ENCODE data around the gene BCR.
"Not testable (repeated sequence)": the region's sequence is repeated elsewhere in the genome, so short reads cannot be mapped to it uniquely, and the experiment has no call there.

The BCR gene

DNA sequence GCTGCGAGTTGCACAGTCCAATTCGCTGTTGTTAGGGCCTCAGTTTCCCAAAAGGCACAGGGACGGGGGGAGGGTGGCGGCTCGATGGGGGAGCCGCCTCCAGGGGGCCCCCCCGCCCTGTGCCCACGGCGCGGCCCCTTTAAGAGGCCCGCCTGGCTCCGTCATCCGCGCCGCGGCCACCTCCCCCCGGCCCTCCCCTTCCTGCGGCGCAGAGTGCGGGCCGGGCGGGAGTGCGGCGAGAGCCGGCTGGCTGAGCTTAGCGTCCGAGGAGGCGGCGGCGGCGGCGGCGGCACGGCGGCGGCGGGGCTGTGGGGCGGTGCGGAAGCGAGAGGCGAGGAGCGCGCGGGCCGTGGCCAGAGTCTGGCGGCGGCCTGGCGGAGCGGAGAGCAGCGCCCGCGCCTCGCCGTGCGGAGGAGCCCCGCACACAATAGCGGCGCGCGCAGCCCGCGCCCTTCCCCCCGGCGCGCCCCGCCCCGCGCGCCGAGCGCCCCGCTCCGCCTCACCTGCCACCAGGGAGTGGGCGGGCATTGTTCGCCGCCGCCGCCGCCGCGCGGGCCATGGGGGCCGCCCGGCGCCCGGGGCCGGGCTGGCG is at the start of gene BCR:
TSS of gene BCR (plus strand) at position 209 of the 592 bp plus-strand sequence. CDS start 452 bp downstream, outside the sequence.
- no peak for FAIRE-seq
- DNase-seq (ENCODE audit: low spot score): no peak

DNA sequence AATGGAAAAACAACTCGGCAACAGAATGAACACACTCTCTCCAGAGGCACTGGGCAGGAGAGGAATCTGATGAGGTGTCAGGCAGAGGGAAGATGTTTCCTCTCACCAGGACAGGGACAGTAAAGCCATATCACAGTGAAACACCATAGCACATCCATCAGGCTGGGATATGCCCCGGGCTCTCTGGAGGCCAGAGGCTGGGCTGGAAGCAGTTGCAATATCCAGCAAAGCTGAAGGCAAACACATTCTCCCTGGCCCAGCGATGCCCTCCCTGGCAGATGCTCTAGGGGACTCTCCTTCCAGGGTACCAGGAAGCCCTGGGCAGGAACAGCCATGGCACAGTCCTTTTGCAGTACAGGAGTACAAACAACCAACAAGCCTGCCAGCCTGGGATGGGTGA is 49.6 kb upstream of the BCR start:
- no peak for DNase-seq (ENCODE audit: low spot score)
- peak; percentile 88 for FAIRE-seq

DNA sequence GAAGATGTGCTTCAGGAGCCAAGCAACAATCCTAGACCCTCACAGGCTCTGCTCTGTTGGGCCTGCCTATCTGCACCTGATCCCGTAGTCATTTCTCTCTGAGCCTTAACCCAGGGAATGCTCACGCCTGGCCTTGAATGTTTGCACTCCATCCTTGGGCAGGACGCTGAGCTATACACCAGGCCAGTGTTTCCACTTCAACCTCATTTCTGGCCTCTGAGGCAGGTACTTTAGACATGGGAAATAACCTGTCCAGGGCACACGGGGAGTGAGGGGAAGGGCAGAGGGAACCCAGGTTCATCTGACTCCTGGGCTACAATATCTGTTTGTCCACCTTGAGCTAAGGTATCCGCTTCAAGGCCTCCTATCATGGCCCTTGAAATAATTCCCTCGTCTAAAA is 48.4 kb upstream of the BCR start:
- FAIRE-seq: no peak
- no peak for DNase-seq (ENCODE audit: low spot score)

DNA sequence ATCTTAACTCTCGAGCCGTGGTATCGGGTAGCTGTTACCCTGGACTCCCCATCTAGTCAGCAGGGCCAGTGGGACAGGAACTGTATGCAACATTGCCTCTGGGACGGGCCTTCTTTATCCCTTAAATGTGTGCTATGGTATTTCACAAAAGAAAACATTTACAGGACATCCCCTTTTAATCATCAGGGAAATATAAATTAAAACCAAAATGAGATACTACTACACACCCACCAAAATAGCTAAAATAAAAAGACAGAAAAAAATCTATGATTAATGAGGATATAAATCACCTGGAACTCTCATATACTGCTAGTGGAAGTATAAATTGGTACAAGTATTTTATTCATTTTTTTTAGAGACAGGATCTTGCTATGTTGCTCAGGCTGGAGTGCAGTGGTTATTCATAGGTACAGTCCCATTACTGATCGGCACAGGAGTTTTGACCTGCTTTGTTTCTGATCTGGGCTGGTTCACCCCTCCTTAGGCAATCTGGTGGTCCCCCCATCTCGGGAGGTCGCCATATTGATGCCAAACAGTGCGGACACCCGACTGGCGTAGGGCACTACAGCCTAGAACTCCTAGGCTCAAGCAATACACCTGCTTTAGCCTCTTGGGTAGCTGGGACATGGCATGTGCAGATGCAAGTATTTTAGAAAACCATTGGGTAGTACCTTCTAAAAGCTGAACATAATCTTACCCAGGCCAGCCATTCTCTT is 47.8 kb upstream of the BCR start:
- DNase-seq (ENCODE audit: low spot score): no peak
- FAIRE-seq: no peak

DNA sequence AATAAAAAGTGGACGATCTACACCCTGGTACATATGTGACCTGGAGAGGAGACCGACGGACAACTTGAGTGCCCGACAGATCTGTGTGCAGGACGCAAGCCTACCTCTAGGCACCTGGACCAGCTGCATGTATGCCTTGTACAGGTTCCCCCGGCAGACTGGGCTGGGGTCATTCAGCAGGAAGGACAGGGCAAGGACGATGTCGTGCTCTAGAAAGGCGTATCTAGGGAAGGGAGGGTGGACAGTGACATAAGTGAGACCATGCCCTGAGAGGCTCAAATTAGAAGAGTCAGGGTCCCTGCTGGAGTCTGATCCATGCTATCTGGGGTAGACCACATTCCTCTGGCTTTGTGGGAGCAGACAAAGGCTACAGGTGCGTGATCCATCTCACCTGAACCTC is 46.4 kb upstream of the BCR start:
- FAIRE-seq (no peak), DNase-seq (ENCODE audit: low spot score) (no peak)

DNA sequence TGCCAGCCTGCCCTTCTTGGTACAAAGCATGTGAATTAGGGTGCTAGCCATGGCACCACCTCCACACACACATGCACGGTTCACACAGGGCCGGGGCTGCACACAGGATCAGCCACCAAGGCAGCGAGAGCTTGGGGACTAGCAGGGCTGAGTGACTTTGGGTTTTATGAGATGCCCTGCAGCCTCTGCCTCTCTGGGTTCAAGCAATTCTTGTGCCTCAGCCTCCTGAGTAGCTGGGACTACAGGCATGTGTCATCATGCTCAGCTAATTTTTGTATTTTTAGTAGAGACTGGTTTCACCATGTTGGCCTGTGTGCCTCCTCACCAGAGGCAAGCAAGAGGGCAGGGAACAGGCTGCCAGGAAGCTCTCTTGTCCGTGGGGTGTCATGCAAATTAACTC is 43.3 kb upstream of the BCR start:
- not testable (repeated sequence) for DNase-seq (ENCODE audit: low spot score); FAIRE-seq

DNA sequence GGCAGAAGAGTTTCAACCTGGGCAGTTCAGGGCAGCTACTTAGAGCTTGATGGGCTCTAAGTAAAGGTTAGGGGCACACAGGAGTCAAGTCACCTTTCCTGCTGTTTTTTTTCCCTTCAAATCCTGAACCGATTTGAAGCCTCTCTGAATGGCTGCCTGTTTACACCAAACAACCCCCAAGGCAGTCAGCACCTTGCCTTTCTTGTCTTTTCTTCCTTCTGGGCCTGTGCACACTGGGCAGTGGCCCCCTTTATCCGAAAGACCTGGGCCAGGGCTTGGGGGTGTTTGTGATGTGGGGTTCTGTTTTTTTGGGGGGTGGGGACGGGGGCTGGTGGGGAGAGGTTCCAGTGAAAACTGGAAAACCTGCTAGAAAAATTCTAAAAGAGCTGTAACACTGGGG is 42.8 kb upstream of the BCR start:
- no peak for FAIRE-seq

DNA sequence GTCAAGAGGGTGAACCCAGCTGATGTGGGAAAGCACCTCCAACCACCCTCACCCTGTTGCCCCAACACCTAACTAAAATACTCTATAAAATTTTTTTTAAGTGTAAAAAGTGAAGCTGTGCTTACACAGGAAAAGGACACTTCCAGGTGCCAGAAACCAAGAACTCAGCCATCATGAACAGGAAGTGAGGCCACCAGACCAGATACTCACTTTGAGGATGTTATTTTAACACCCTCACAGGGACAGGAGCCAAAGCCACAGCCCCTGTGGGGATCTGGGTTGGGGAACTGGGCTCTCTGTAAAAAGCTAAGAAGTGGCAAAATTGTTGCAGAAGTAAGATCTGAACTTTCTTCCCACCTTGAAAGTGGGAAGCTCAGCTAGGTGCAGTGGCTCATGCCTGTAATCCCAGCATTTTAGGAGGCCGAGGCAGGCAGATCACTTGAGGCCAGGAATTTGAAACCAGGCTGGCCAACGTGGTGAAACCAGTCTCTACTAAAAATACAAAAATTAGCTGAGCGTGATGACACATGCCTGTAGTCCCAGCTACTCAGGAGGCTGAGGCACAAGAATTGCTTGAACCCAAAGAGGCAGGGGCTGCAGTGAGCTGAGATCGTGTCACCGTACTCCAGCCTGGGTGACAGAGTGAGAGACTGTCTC is 42.3 kb upstream of the BCR start:
- FAIRE-seq (no peak), DNase-seq (ENCODE audit: low spot score) (no peak)

More for the DNA sequence above, 42.8 kb upstream of the BCR start:
- no peak for DNase-seq (ENCODE audit: low spot score)

DNA sequence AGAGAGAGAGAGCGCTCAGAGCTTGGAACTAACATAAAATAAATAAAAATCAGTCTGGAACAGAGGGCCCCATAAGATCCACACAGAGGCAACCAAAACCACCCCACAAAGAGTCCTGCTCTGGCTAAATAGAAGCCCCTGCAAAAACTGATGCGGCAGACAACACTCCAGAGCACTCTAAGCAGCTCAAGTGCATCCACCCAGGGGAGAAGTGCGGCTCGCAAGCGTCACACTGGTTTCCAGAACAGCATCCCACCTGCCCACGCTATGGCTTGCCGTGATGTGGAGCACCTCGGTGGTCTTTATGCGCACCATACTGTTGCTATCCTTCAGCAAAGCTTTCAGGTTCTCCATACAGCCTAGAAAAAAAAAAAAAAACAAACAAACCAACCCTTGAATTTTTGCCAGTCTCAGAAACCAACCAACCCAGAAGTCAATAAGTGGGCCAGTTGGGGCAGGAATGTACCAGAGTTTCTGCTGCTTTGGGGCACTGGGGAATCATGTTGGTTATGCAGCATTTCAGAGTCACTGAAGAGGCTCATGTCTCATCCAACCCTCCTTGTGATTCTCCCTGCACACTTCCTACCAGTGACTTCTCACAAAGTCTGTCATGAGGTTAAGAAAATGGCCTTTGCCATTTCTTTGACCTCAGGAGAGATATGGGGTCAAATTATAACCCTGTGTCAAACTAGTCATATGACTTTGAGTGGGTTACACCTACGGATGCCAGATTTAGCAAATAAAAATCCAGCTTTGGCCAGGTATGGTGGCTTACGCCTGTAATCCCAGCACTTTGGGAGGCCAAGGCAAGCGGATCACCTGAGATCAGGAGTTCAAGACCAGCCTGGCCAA is 41.5 kb upstream of the BCR start:
- DNase-seq (ENCODE audit: low spot score) (no peak), FAIRE-seq (no peak)

DNA sequence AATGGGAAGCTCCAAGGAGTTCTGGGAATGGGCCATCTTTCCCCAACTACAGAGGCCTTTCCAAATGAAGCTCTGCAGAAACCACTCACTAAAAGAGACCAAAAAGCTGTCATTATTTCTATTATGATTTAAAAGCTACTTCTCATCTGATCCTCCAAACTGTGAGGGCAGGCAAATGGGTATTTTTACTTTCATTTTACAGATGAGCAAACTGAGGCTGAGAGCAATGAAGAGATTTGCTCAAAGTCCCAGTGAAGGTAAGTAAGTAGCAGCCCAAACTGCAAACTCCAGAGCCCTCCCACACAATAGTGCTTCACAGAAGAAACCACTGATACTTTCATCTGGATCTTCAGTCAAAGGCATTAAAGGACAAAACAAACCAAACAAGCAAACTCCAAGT is 39.9 kb upstream of the BCR start:
- no peak for FAIRE-seq

DNA sequence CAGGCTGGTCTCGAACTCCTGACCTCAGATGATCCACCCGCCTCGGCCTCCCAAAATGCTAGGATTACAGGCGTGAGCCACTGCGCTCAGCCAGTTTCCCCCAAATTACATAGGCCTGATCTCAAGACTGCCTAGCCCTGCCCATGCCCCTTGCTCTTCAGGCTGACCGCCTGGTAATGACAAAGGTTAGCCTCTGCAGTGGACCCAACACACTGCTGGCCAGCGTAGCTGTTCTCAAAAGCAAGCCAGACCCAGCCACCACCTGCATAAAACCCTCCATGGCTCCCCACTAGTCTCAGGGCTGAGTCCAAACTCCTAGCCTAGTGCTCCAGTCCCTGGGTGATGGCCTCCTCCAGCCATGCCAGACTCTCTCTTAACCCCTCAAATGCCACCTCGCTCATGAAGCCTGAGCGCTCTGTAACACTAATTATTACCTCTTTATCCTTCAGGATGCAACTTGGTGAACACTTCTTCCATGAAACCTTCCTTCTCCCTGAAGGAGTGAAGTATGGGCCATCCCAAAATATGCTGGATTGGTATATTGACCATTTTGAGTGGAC is 37.7 kb upstream of the BCR start:
- no peak for FAIRE-seq
- DNase-seq (ENCODE audit: low spot score): no peak

More for the DNA sequence above, 39.9 kb upstream of the BCR start:
- DNase-seq (ENCODE audit: low spot score): no peak

DNA sequence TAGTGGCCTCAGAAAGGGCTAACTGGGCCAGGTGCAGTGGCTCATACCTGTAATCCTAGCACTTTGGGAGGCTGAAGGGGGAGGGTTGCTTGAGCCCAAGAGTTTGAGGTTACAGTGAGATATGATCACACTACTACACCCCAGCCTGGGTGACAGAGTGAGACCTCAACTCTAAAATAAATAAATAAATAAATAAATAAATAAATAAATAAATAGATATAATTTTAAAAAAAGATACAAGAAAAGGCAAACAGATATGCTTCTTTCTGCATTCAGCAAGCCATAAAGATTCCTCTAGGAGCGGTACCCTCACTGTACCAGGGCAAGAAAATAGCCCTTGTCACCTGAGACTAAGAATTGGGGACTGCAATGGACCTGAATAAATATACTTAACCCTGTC is 37.2 kb upstream of the BCR start:
- DNase-seq (ENCODE audit: low spot score) (no peak), FAIRE-seq (no peak)

DNA sequence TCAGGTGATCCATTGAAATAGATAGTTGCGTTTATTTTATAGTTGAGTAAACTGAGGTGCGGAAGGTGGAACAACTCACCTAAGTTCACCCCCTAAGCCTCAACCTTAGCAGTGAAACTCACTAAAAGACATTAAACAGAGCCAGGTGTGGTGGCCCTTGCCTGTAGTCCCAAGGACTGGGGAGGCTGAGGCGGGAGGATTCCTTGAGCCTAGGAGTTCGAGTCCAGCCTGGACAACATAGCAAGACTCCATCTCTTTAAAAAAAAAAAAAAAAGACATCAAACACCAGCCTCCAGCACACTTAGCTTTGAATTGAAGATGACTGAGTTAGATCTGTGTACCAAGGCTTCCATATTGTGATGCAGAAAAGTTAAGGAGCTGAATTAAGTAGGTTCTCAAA is 35.9 kb upstream of the BCR start:
- FAIRE-seq (no peak), DNase-seq (ENCODE audit: low spot score) (no peak)

DNA sequence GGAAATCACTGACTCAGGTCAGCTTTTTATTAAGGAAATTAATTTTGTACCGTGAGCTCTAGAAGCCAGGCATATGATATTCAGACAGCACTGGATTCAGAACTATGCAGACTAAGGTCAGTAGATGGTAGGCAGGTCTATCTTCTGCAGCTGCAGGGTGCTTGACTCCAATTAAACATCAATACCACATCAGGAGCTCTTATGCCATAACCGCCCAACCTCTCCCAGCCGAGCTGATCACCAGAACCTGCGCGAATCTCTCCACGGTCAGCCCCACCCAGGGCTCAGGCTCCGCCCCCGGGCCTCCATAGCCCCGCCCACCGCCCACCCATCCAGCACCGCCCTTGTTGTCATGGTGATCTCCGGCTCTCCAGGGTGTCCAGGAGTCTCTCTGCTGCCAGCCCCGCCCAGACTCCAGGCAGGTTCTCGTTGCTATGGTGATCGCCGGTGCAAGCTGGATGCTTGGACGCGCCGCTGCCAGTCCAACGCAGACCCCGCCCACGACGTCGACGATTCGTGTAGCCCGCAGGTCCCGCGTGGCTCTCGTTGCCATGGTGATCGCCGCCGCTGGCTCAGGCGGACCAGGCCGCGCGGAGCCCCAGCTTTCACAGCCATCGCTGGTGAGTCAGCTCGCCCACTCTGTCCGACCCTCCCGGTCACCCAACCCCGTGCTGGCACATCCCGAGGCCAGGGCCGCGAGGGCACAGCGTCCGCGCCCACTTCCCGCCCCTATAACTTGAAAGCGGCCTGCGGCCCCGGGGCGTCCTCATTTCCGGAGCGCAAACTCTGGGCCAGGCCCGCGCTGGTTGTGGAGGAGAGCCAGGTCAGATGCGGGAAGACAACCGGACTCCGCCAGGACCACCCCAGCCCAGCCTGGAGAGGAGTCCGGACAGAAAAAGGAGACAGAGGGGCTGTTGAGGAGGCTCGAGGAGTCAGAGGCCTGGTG is 35.1 kb upstream of the BCR start, which contains the start of gene RAB36:
TSS of gene RAB36 (plus strand) at position 546 of the 946 bp plus-strand sequence. CDS start 1,140 bp downstream, outside the sequence.
- DNase-seq (ENCODE audit: low spot score) (peak; percentile 99), FAIRE-seq (peak; percentile 91)

DNA sequence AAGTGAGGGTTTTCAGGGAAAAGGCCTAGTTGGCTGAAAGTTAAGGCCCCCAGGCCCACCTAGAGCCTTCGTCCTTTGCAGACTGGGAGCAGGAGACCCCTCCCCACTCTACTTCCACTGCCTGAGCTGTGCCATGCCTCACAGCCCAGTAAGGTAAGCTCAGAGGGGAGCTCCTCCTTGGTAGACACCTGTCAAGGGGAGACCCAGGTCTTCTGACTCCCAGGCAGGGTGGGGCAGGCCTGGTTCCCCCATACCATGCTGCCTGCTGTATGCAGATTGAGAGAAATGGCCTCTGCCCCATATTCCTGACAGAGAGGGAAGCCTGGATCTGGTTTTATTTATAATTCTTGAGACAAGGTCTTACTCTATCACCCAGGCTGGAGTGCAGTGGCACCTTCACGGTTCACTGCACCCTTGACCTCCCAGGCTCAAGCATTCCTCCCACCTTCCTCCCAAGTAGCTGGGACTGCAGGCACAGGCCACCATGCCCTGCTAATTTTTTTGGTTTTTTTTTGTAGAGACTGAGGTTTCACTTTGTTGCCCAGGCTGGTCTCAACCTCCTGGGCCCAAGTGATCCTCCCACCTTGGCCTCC is 34.3 kb upstream of the BCR start:
- no peak for DNase-seq (ENCODE audit: low spot score)
- FAIRE-seq: no peak

DNA sequence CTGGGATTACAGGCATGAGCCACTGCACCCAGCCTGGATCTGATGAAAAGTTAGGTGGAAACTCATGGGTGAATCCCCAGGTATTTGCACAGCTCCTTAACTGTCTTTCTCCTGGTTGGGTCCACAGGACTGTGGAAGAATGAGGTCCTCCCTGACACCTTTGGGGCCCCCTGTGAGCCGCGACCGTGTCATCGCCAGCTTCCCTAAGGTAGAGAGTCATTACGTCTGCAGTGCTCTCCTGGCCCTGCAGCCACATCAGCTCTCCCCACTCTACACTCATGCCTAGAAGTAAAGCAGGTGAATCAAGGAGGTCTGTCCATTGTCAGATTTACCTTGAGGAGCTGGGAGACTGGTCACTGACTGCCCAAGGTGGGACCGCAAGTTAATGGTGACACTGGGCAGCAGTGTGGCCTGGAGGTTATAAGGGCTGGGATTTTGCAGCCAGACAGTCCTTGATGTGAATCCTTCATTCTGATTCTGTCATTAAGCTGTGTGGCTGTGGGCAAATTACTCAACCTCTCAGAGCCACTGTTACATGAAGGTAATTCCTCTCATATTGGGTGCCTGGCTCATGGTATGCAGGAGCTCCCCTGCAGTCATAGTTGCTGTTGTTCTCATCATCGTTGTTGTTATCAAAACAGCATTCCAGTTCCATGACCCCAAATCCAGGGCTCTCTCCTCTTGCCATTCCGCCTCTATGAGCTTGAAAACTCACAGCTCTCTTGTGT is 33.7 kb upstream of the BCR start:
- FAIRE-seq: no peak
- no peak for DNase-seq (ENCODE audit: low spot score)

DNA sequence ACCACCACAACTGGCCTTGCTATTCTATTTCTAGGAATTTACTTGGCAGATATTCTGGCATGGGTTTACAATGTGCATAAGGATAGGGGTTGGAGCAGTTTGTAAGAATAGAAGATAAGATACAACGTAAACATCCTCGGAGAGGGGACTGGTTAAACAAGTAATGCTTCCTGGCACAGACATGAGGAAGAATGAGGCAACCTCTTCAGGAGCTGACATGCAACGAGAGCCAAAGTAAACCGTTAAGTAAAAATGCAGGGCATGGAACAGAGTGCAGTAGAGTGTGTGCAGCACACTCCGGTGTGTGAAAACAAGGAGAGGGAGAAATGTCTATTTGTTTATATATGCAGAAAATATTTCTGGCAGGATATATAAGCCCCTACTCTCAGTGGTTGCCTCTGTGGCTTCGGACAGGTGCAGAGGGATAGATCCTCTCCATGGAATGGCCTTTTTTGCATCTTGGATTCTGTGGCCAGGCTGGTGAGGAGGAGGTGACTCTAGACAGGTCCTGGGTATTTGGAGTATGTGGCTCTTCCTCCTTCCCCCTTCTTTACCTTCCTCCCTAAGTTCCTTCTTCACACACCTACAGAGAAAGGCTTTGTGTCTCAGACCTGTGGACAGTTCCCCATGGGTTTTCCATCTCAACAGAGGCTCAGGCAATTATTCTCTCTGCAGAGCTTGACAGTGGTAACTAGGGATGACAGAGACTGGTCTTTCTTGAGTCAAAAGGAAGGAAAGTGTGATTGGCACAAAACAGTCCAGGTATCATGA is 32.5 kb upstream of the BCR start:
- FAIRE-seq: no peak
- no peak for DNase-seq (ENCODE audit: low spot score)

DNA sequence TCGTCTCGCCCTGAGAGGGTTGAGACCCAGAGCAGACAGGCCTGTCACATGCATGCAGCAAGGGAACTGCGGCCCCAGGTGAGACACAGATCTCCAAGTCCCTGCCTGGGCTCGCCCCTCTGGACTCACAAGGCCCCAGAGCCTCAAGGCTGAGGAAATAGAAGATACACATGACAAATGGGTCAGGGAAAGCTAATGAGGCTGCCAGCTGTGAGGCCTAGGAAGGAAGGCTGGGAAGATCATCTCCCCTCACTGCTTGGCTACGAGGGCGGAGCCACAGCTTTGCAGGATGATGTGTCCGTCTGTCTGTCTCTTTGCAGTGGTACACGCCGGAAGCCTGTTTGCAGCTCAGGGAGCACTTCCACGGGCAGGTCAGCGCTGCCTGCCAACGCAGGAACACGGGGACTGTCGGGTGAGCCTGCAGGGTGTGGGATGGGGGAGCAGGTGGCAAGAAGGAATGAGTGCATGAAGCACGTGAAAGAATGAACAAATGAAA is 30.5 kb upstream of the BCR start:
- DNase-seq (ENCODE audit: low spot score): no peak
- no peak for FAIRE-seq

Measured in urothelium cell line (cell line).